Esophagus squamous epithelium (tissue), 5 donors: ENCODE results near the gene ENPP7. TPM values are rescaled to one million over a fixed set of nuclear protein-coding genes. Genes with fewer than 3 reads are reported as not detected.

ENCODE experiments used
- DNase-seq: peaks from one replicate; lab custom pipeline; 2025; lab: John Stamatoyannopoulos, UW
- H3K27ac ChIP-seq, 4 donors: fragments of 200-600 bp; sonication (generic); one replicate each; pipeline ENCODE4 v1.5.1; 2016 to 2019; ENCODE audit warnings: mild to moderate bottlenecking in 1 of 4
- H3K27me3 ChIP-seq, 4 donors: fragments of 200-600 bp; sonication (generic); 1 replicate in 3 of 4; 2 replicates in 1 of 4; pipeline versions ENCODE4 v1.5.1 to v1.6.0; 2017 to 2021; ENCODE audit warnings: antibody characterized with exemption in 1 of 4
- H3K36me3 ChIP-seq, 3 donors: fragments of 200-600 bp; sonication (generic); one replicate each; pipeline ENCODE4 v1.5.1; 2016 to 2019
- H3K4me1 ChIP-seq, 3 donors: fragments of 200-600 bp; sonication (generic); one replicate each; pipeline ENCODE4 v1.5.1; 2017 to 2019
- H3K4me3 ChIP-seq, 4 donors: fragments of 200-600 bp; sonication (generic); 1 replicate in 3 of 4; 2 replicates in 1 of 4; pipeline ENCODE4 v1.5.1; 2016 to 2019; ENCODE audit warnings: mild to moderate bottlenecking in 2 of 4, moderate library complexity in 1 of 4
- H3K9me3 ChIP-seq, 3 donors: fragments of 200-600 bp; sonication (generic); one replicate each; pipeline ENCODE4 v1.5.1; 2016 to 2019
- POLR2A ChIP-seq, 4 donors: fragments of 450-650 bp; IDR thresholded peaks; one replicate each; pipeline ENCODE4 v1.6.1; 2017; ENCODE audit warnings: antibody characterized with exemption in 4 of 4, mild to moderate bottlenecking in 4 of 4, moderate library complexity in 3 of 4
- WGBS, 2 donors: methylation state at CpG; one replicate each; pipeline ENCODE4 v1.1.5; 2018; 5-methylcytosine and 5-hydroxymethylcytosine counted together
- intact Hi-C: fragments of 100-400 bp; cut with DNase I; formaldehyde crosslinking; loops from one replicate; pipeline ENCODE4 v1.15.0; 2022
- total RNA-seq, 4 donors: library from RNA; depleted of rRNA; stranded (reverse); fragments of >200 nt; gene quantifications; one replicate each; pipeline ENCODE4 v1.1.0, GENCODE V29; 2016
- TF ChIP-seq, protein P1 (sequence below), 6 experiments: fragments of 450-650 bp in 4 of 6; fragments of 200-600 bp in 2 of 6; sonication (generic) in 2 of 6; IDR thresholded peaks; one replicate each; pipeline ENCODE4 v1.5.1; 2016 to 2019; ENCODE audit warnings: antibody characterized with exemption in 6 of 6, mild to moderate bottlenecking in 4 of 6, moderate library complexity in 4 of 6
- donor health status: DM: yes; HTN: yes; CAD: no.

Gene ENPP7
- total RNA-seq, 4 donors from 2014 or later, result not detected

- no peaks in the 10 kb centered on the region for H3K9me3 ChIP-seq
- no peak overlapping the region for H3K27ac ChIP-seq
- H3K27me3 ChIP-seq, result peaks cover 0 to 53% (median 0%) of the 10 kb centered on the region in 4 donors
- no peak for DNase-seq
- TF ChIP-seq, protein P1, sequence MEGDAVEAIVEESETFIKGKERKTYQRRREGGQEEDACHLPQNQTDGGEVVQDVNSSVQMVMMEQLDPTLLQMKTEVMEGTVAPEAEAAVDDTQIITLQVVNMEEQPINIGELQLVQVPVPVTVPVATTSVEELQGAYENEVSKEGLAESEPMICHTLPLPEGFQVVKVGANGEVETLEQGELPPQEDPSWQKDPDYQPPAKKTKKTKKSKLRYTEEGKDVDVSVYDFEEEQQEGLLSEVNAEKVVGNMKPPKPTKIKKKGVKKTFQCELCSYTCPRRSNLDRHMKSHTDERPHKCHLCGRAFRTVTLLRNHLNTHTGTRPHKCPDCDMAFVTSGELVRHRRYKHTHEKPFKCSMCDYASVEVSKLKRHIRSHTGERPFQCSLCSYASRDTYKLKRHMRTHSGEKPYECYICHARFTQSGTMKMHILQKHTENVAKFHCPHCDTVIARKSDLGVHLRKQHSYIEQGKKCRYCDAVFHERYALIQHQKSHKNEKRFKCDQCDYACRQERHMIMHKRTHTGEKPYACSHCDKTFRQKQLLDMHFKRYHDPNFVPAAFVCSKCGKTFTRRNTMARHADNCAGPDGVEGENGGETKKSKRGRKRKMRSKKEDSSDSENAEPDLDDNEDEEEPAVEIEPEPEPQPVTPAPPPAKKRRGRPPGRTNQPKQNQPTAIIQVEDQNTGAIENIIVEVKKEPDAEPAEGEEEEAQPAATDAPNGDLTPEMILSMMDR (IDR thresholded peaks at IDR 0.05), result no peak
- no peak for TF ChIP-seq POLR2A (IDR thresholded peaks at IDR 0.05)
- WGBS, 2 donors, result 86 to 87% methylated on average over 6 to 18 of the region's 30 CpGs
- no peaks in the 10 kb centered on the region for H3K36me3 ChIP-seq
- H3K4me1 ChIP-seq, result no peaks in the 10 kb centered on the region
- intact Hi-C loops, result no loop called here
- H3K4me3 ChIP-seq, result no peak overlapping the region
Observed at GRCh38 chr17:79714176-79715097, 16.3 kb upstream of the ENPP7 start.

GRCh38 chr17:79715098-79715942, 15.4 kb upstream of the ENPP7 start:
- H3K4me1 ChIP-seq, result no peaks in the 10 kb centered on the region
- peaks cover 0 to 53% (median 0%) of the 10 kb centered on the region in 4 donors for H3K27me3 ChIP-seq
- TF ChIP-seq, protein P1 (IDR thresholded peaks at IDR 0.05), result no peak
- no peak for TF ChIP-seq POLR2A (IDR thresholded peaks at IDR 0.05)
- intact Hi-C loops, result no loop called here
- H3K4me3 ChIP-seq, result no peak overlapping the region
- H3K36me3 ChIP-seq, result no peaks in the 10 kb centered on the region
- WGBS, 2 donors, result 42 to 48% methylated on average over 6 to 8 of the region's 16 CpGs
- H3K27ac ChIP-seq, result no peak overlapping the region
- no peaks in the 10 kb centered on the region for H3K9me3 ChIP-seq
- no peak for DNase-seq

- no peak overlapping the region for H3K27ac ChIP-seq
- H3K4me1 ChIP-seq, result no peaks in the 10 kb centered on the region
- peaks cover 0 to 57% (median 0%) of the 10 kb centered on the region in 4 donors for H3K27me3 ChIP-seq
- no peak for TF ChIP-seq POLR2A (IDR thresholded peaks at IDR 0.05)
- TF ChIP-seq, protein P1 (IDR thresholded peaks at IDR 0.05), result no peak
- intact Hi-C loops, result no loop called here
- H3K9me3 ChIP-seq, result no peaks in the 10 kb centered on the region
- no peak for DNase-seq
- H3K4me3 ChIP-seq, result no peak overlapping the region
- WGBS, 2 donors, result 56 to 78% methylated on average over 3 to 9 of the region's 25 CpGs
- H3K36me3 ChIP-seq, result no peaks in the 10 kb centered on the region
Observed at GRCh38 chr17:79715943-79716797, 14.6 kb upstream of the ENPP7 start.

GRCh38 chr17:79720705-79721292, 9.9 kb upstream of the ENPP7 start:
- 69 to 76% methylated on average over 8 of the region's 15 CpGs for WGBS, 2 donors
- no peaks in the 10 kb centered on the region for H3K4me1 ChIP-seq
- TF ChIP-seq, protein P1 (IDR thresholded peaks at IDR 0.05), result no peak
- TF ChIP-seq POLR2A (IDR thresholded peaks at IDR 0.05), result no peak
- DNase-seq, result no peak
- no peaks in the 10 kb centered on the region for H3K9me3 ChIP-seq
- peaks cover 0 to 41% (median 0%) of the 10 kb centered on the region in 4 donors for H3K27me3 ChIP-seq
- H3K36me3 ChIP-seq, result no peaks in the 10 kb centered on the region
- H3K4me3 ChIP-seq, result no peak overlapping the region
- intact Hi-C loops, result no loop called here
- H3K27ac ChIP-seq, result no peak overlapping the region
